Embryonic facial prominence (tissue), 1 donor: ENCODE measurements around the gene EID1.
"Not testable (repeated sequence)": the region's sequence is repeated elsewhere in the genome, so short reads cannot be mapped to it uniquely, and the experiment has no call there.

ENCODE experiments used
- DNase-seq: peaks from one replicate; pipeline ENCODE4 v3.0.0-alpha.2; 2016; ENCODE audit errors: extremely low spot score

EID1 gene

DNA sequence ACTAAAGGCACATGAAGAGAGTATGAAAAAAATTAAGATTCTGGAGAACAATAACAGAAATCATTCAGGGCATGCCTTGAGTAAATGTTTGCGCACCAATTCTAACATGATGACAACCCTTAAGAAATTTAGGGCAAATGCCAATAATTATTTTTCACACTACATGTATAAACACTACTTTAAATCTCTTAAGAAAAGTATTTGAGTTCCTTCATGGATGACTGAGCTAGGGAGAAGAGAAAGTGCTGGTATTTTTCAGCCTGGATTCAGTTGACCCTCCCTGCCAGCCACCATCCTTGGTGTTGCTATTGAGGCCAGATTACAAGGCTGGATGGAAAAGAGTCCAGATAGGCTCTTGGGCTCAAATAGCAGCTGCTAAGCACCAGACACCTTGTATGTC, 8.0 kb upstream of the EID1 start:
- no peak for DNase-seq

DNA sequence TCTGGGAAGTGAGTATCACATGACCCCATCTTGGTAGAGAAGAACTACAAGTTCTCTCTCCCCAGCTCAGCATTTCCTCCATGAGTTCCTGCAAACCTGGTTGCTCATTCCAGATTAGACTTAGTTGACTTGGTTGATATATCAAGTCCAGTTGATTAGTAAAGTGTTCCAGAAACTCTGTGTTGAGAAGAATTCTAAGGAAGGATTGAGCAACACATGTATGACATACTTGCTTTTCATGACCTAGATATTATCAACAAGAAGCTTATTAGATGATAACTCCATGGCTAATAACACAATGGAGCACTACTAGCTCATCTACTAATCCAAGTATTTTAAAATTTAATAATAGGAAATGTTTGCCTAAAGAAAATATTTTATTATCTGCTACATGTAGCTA, 6.4 kb upstream of the EID1 start:
- DNase-seq = no peak

DNA sequence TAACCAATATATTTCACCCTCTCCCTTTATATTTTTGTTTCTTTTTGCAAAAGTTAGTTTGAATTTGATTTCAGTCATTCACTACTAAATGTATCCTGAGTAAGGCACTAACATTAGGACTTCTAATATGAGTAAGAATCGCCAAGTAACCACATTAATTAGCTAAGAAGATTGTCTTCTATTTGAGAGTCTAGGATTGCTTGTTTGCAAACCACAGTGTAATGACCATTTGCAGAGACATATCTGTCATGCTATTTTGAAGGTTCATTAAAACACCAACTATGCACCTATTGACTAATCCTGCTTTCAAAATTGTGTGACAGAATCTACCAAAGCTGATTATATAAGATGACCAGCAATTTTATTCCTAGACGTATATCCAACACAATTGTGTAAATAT, 5.3 kb upstream of the EID1 start:
- no peak for DNase-seq

DNA sequence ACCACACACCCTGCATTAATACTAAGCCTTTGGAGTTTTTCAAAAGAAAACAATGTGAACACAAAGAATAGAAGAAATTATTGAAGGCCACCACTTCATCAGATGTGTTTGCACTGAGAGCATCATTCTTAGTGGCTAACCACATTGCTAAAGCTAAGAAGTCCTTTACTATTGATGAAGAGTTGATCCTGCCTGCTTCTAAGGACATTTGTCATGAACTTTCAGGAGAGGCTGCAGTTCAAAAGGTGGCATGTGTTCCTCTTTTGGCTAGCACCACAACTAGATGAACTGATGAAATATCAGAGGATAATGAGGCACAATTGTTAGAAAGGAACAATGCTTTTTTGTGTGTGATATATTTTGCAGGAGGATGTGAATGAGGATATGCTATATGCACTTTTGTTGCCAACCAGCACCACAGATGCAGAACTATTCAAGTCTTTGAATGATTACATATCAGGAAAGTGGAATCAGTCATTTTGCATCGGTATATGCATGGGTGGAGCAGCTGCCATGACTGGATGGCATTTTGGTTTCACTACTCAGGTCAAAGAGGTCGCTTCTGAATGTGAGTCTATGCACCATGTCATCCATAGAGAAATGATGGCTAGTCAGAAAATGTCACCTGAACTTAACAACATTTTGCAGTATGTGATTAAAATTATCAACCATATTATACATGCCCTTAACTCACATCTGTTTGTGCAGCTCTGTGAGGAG, 2.5 kb upstream of the EID1 start:
- no peak for DNase-seq

DNA sequence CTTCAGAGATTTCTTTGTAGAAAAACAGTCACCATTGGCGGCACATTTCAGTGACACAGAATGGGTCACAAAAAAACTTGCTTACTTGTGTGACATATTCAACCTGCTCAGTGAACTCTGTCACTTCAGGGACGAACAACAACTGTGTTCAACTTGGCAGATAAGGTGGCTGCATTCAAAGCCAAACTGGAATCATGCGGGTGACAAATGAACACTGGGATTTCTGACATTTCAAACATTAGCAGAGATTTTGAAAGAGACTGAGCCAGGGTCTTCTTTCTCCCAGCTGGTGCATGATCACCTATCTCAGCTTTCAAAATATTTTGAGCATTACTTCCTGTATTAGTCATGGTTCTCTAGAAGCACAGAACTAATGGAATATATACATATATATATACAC, 1.9 kb upstream of the EID1 start:
- no peak for DNase-seq

DNA sequence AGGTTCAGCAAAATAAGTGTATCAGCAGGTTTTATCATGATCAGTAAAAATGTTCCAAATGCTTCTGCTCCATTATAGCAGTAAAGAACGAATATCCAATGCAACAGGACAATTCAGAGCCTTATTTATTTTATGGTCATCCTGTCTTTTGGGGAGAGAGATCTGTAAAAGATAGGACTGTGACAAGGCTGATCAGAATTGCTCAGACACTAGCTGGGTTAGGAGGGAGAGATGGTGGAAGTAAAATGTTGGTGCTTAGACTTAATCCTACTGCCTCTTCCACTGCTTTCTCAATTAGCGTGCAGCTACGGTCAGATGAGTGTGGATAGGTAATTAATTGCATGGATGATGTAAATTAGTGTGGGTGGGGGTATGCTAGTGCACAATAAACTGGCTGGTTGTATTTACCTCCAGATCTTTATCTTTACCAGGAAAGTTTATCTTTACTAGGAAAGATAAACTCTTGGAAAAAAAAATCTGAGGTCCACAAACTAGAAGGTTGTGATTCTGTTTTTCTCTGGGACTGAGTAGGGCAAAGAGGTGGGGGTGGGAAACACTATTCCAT, 2.2 kb downstream of the EID1 start:
- no peak for DNase-seq

DNA sequence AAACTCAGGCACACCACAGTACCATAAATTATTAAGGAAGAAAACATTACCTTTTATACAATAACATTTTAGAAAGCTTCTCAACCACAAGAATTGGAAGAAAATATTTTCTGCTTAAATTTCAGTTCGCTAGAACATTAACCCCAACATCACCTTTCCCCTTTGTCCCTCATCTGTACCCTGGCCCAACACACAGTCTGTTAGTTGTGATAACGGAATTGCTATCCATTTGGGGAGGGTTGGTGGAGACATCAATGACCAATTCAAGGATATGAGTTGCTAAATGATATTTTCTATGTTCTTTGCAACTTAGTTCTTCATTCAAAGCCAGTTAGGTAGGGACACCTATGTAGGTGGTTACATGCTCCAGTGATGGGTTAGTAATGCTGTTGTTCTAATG, 5.8 kb downstream of the EID1 start:
- DNase-seq = no peak

DNA sequence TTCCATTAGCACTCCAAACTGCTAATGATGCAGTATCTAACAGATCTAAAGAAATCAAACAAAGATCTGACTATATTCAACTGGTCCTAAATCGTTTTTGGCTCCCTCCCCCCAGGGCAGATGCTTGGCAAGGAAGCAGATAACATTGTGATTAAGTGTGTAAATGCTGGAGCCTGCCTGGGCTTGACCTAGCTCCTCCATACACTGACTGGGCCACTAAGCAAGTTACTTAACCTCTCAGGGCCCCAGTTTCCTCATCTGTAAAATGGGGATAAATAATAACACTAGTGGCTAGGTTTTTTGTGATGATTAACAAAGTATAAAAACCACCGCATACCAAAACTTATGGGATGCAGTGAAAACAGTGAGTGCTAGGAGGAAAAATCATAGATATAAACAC, 9.2 kb downstream of the EID1 start:
- DNase-seq = no peak

DNA sequence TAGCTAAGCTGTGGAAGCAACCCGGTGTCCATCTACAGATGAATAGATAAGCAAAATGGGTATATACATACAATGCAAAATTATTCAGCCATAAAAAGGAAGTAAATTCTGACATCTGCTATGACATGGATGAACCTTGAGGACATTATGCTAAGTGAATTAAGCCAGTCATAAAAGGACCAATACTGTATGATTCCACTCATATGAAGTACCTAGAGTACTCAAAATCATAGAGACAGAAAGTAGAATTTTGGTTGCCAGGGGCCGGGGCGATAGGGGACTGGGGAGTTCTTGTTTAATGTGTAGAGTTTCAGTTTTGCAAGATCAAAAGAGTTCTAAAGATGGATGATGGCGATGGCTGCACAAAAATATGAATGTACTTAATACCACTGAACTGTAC, 10.3 kb downstream of the EID1 start:
- no peak for DNase-seq

DNA sequence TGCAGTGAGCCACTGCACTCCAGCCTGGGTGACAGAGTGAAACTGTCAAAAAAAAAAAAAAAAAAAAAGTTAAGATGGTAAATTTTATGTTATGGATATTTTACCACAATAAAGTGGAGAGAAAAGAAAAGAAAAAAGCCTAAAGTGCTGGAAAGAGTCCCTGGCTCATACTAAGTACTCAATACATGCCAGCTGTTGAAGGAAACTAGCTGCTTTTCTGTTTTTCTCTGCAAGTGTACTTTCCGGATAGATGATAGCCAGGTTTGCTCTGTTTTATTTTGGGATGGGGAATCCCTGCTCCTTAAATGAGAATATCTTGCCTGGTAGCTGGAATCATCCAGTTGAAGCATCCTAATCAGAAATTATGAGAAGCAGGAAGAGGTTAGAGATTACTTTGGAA, 10.9 kb downstream of the EID1 start:
- no peak for DNase-seq

DNA sequence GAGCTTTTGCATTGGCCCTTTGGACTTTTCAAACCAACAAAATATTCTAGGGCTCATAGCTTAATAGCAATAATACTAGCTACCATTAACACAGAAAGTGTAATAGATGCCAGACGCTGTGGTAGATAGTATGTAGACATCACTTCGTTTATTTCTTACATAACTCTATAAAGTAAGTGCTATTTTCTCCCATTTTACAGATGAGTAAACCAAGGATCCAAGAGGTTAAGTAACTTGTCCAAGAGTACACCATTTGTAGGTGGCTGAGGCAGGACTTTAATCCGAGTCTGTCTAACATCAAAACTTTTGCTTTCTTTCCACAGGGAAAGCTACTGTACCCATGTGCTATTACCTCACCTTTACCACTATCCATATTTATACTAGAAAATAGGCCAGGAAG, 12.0 kb downstream of the EID1 start:
- DNase-seq = no peak

DNA sequence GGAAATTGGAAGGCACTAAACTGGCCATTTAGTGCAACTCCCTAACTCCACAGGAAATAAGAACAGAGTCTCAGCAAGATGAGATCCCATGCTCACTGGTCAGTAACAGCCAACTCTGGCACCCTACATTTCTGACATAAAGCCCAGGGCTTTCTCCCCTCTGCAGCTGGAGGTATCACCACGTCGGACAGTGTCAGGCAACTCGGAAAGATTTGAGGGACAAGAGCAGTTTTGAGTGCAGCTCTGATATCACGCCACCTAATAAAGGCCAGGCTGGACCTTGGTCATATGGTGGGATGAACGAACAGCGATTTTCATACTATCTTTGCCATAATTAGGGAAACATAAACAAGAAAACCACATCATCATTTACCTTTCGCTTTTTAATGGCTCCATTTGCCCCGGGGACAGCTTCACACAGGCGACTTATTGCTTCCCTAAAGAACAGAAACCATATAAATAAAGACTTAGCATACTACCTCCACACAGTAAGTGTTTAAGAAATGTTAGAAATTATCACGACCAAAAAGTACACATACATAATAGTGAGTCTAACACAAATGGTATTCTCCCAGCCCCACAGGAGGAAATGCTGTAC, 12.5 kb downstream of the EID1 start:
- DNase-seq = no peak

DNA sequence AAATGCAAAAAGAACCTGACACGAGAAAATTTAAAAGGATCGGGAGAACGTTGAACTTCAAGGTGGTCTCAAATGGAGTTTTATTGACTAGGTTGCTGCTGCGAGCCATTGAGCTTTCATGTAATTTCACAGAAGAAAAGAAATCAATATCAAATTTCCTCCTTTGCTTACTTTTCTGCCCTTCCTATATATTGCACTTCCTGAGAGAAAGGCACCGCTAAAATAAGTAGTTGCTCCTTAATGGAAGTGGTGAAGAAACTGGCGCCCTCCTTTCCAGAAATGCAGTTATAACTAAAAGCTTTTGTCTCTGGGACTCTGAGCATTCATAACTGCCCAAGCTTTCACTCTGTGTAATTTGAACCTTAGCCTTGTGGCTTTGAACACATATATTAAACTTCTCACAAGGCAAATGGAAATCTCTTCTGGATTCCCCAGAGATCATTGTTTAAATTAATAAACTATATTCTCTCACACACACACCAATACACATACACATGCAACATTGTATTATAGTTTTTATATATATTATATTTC, 13.4 kb downstream of the EID1 start:
- no peak for DNase-seq

DNA sequence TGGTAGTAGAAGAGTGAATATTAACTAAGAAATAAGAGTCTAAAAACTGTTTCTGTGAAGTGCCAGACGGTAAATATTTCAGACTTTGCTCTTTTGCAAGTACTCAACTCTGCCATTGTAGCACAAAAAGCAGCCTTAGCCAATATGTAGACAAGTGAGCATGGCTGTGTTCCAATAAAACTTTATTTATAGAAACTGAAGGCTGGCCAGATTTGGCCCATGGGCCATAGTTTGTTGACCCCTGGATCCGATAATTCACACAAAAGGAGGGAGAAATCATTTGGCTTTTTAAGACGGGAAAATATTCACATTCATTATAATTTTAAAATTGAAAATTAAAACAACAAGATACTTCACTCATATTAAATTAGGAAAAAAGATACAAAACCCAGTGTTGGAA, 15.4 kb downstream of the EID1 start:
- DNase-seq = no peak

DNA sequence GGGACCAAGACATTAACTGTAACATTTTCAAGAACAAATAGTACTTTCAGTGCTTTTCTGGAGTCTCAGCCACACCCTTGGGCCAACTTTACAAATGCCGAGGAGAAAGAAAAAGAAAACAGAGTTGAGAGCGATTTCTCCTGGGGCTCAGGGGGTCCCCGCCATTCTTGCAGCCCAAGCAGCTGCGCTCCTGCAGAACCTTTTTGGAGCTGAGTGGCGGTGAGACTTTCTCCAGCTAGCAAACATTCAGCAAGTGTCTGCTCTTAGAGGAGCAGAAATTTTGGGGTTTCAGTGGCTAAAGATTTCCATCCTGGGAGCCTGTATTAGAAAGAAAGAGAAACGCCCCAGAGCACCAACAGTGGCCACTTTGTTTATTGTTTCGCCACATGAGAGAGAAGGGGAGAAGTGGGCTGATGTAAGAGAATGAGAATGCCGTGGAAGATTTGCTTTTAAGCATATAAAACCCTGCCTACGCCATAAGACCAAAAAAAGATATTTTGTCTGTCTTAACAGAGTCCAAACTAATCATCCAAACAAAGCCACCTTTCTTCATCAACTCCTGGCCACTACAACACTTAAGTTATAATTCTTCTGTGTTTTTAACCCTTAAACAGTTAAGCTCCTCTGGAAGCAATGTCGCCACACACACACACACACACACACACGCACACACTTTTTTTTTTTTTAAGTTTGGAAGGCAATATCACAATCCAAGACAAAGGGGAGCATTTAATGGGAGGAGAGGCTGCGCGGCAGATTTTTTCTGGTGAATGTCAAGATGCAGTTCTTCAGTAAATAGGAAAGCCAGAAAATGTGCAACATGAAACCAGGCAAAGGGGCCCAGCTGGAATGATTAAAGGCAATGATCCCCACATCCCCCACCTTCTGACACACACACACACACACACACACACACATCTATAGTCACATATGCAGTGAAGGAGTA, 19.2 kb downstream of the EID1 start:
- peak; percentile 77 for DNase-seq

DNA sequence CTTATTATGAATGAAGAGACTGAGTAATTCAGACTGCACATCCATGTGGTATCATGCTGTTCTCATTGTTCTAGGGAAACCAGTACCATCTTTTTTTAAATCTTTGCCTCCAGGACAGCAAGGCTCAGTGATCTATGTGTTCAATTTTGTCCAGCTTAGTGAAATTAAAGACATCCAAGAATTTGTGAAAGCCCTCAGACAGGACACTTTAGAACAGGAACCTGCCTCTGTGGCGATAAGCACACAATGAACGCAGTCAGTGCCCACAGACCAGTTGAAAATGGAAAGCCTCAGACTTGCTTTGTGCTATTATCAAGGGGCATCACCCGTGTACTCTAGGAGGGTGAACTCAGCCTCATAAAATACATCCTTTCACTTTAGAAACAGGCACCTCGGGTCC, 20.1 kb downstream of the EID1 start:
- no peak for DNase-seq

DNA sequence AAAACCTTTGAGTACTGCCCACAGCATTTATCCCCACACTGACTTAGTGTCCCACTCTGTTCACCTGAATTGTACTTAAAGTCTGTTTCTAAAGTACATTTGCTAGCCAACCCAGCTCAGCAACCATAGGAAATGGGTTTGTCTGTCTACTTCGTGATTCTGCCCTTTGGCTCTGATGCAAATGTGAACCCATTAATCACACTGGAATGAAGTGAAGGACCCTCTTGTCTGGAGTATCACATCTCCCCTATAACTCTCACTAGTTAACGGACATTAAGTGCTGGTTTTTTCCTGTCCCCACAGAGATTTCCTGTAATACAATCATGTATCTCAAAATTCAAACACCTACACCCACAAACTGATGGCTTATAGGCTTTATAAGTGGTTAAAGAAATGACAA, 20.5 kb downstream of the EID1 start:
- no peak for DNase-seq

DNA sequence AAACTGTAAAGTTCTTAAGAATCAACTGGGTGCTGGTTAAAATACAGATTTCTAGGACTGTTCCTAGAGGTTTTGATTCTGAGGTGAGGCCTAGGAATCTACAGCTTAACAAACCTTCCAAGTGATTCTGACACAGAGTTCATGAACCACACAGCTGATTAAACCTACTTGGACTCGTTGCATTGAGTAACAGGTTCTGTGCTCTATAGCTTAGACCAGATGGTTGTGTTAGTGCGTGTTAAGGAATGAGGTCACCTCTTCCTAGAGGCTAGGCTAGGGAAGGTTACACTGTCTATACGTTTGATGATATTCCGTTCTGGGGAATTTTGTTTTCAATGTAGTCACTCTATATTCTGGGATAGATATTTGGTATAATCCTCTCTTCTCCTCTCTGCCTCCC, 21.9 kb downstream of the EID1 start:
- no peak for DNase-seq

DNA sequence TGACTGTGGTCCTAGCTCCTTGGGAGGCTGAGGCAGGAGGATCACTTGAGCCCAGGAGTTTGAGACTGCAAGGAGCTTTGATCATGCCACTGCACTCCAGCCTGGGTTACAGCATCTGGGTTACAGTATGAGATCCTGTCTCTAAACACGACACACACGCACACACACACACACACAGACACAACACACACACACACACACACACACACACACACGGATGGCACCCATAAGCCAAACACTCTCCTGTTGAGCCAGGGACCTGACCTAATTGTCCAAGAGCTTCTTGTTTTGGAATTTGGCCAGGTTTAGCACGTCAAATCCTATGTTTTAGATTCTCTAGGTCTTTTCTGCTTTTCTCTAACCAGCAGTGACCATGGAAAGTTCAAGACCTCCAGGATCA, 26.8 kb downstream of the EID1 start:
- DNase-seq = no peak

DNA sequence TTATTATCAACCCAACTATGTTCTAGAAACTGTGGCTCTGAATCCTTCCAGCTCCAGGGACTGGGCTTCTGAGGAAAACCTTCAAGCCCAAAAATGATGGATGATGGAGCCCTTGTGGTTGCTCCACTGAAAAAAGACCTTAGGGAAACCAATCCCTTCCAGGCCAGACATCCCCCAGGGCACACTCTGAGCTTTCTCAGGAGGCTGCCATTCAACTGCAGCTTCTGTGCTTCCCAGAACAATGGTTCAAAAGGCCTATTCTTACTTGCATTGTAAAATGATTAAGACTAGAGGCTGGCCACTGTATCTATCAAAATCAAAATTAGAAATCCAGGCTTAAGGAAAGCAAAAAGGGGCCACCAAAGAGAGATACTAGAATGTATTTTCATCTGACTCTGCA, 27.3 kb downstream of the EID1 start:
- DNase-seq = no peak

DNA sequence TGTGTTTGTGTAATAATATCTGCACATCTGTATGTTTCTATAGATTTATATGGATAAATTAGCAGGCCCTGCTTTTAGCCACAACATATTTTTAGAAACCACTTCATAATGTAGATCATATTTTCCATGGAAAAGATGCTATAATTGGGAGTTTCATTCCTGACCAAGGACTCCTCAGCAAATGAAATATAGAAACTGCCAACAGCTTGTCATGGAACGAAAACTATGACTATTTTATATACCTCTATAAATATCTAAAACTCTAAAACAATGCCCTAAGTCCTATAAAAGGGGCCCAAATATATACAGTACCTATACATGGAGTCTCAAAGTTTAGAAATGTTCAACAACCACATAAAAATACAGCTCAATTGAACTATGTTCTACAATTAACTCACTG, 27.9 kb downstream of the EID1 start:
- peak; percentile 16 for DNase-seq

DNA sequence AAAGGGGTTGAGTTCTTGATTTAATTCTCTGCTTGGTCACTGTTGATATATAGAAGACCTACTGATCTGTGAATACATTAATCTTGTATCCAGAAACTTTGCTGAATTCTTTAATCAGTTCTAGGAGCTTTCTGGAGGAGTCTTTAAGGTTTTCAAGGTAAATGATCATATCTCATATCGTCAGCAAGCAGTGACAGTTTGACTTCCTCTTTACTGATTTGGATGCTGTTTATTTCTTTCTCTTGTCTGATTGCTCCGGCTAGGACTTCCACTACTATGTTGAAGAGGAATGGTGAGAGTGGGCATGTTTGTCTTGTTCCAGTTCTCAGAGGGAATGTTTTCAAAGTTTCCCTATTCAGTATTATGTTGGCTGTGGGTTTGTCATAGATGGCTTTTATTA, 31.4 kb downstream of the EID1 start:
- not testable (repeated sequence) for DNase-seq
